Fibroblast of pulmonary artery (primary cell): Measurements from ENCODE around the gene CENPF.
A peak's percentile ranks its signal among the peaks of the same experiment; 100 is the strongest.
"Not testable (repeated sequence)": the region's sequence is repeated elsewhere in the genome, so short reads cannot be mapped to it uniquely, and the experiment has no call there.

Experiments
- DNase-seq: peaks from one replicate; pipeline ENCODE4 v3.0.0-alpha.2; 2010; ENCODE audit warnings: low read depth
- H3K4me3 ChIP-seq: replicated peaks from 2 replicates; pipeline ENCODE4 v1.5.1; 2011; ENCODE audit warnings: low read depth, mild to moderate bottlenecking, control low read depth, low read length, moderate library complexity
- CTCF ChIP-seq: IDR thresholded peaks from 2 replicates; pipeline ENCODE4 v1.5.1; 2011; ENCODE audit warnings: mild to moderate bottlenecking, control low read depth, low read length, inconsistent platforms; ENCODE audit errors: missing control alignments

CENPF gene

GRCh38 chr1:214586621-214587020, 16.4 kb upstream of the CENPF start:
- no peak for DNase-seq
- TF ChIP-seq CTCF = no peak
- no peak overlapping the region for H3K4me3 ChIP-seq

- no peak overlapping the region for H3K4me3 ChIP-seq
- TF ChIP-seq CTCF = no peak
Measured at GRCh38 chr1:214587165-214587564, 15.8 kb upstream of the CENPF start.

DNA sequence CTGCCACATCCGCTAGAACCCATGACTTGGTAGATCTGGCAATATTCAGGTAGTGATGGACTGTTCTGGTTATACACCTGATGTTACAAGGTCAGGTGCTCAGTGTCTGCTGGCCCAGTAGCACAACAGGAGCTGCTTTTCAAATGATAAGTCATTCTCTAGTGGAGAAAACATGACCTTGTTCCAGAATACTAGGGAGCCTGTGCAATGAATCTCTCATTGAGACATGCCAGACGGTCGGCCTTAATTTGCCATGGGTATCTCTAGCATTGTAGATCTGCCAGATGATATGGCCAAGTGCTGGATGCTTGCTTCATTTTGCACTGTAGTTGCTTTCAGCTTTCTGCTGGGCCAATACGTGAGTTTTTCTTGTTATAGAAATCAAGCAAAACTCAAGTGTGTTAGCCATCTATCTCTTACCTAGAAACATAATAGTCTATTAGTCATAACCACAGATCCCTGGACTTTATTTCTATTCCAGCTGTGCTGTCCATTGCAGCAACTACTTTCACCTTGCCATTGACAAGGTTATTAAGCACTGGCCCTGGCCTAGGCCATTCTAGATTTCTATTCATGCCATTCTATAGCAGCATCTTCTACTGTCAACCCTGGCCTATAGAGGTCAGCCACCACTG, 13.9 kb upstream of the CENPF start:
- no peak for DNase-seq
- TF ChIP-seq CTCF = no peak
- H3K4me3 ChIP-seq = no peak overlapping the region

More at GRCh38 chr1:214587165-214587564, 15.8 kb upstream of the CENPF start:
- no peak for DNase-seq

DNA sequence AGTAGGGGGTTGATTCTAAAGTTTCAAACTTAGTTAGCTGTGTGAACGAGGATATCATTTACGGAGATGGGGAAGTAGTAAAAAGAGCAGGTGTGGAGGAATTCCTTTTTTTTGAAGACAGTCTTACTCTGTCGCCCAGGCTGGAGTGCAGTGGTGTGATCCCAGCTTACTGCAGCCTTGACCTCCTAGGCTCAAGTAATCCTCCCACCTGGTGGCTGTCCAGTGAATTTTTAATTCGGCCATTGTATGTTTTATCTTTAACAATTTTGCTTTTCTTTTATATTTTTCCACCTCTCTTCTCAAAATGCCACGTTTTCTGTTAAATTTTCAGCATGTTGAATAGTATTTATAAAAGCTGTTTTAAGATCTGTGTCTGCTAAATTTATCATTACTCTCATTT, 12.3 kb upstream of the CENPF start:
- H3K4me3 ChIP-seq = no peak overlapping the region
- peak; percentile 13 for TF ChIP-seq CTCF
- DNase-seq = no peak

GRCh38 chr1:214591918-214592317, 11.1 kb upstream of the CENPF start:
- H3K4me3 ChIP-seq, DNase-seq: not testable (repeated sequence)

DNA sequence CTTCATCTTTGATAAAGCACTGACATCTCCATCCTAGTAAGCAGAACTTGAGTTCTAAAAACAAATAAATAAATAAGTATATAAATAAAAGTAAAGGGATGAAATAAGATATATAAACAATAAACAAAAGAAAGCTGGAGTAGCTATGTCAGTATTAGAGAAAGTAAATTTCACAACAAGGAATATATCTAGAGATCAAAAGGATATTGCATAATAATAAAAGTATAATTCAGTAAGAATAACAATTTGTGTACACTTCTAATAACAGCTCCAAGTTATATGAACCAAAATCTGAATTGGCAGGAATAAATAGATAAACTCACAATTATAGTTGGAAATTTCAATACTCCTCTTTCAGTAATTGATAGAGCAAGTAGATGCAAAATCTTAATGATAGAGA, 9.8 kb upstream of the CENPF start:
- TF ChIP-seq CTCF = no peak
- H3K4me3 ChIP-seq = no peak overlapping the region
- no peak for DNase-seq

- no peak for TF ChIP-seq CTCF
- H3K4me3 ChIP-seq = peak overlapping the region; percentile 82
- no peak for DNase-seq
Measured at GRCh38 chr1:214603819-214604252, 841 bp downstream of the CENPF start.
